SK-N-SH (cell line): Measurements from ENCODE around the gene IRGC.

ENCODE experiments used
- EP300 ChIP-seq, 2 experiments: IDR thresholded peaks; 2 replicates each; pipeline versions ENCODE4 v1.4.0 to v1.6.1; 2012; ENCODE audit warnings: borderline replicate concordance in 1 of 2, low read depth in 1 of 2, low read length in 1 of 2
- GABPA ChIP-seq: IDR thresholded peaks from 2 replicates; pipeline ENCODE4 v1.4.0; 2012; ENCODE audit warnings: low read depth, mild to moderate bottlenecking
- POLR2AphosphoS5 ChIP-seq: IDR thresholded peaks from 2 replicates; pipeline ENCODE4 v1.6.1; 2012; ENCODE audit warnings: low read depth, low read length
- RAD21 ChIP-seq: IDR thresholded peaks from 2 replicates; pipeline ENCODE4 v1.6.1; 2012; ENCODE audit warnings: mild to moderate bottlenecking, low read length
- TF ChIP-seq, protein P1 (sequence below): fragments of 200-600 bp; sonication (generic); IDR thresholded peaks from 2 replicates; pipeline ENCODE4 v1.6.1; 2017; ENCODE audit warnings: antibody characterized with exemption, mild to moderate bottlenecking, moderate library complexity
- TF ChIP-seq, protein P2 (sequence below): IDR thresholded peaks from 2 replicates; pipeline ENCODE4; 2012
- TF ChIP-seq, protein P3 (sequence below): IDR thresholded peaks from 2 replicates; pipeline ENCODE4 v1.4.0; 2012; ENCODE audit warnings: low read depth, borderline replicate concordance

DNA sequence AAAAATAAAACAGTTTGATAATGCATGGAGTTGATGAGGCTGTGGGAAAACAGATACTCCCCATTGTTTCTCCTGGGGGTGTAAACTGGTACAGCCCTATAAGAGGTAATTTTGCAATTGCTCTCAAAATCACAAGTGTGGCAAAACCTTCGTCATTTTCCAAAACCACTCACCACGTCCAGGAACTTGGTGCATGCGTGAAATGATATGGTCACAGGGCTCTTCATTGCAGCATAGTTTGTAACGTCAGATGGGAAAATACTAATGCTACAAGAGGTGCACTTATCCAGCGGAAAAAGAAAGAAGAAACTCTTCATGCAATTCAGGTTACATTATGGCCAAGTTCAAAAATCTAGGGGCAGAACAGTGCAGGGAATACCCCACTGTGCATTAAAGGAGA lies 34.1 kb upstream of the IRGC start:
- TF ChIP-seq, protein P1, sequence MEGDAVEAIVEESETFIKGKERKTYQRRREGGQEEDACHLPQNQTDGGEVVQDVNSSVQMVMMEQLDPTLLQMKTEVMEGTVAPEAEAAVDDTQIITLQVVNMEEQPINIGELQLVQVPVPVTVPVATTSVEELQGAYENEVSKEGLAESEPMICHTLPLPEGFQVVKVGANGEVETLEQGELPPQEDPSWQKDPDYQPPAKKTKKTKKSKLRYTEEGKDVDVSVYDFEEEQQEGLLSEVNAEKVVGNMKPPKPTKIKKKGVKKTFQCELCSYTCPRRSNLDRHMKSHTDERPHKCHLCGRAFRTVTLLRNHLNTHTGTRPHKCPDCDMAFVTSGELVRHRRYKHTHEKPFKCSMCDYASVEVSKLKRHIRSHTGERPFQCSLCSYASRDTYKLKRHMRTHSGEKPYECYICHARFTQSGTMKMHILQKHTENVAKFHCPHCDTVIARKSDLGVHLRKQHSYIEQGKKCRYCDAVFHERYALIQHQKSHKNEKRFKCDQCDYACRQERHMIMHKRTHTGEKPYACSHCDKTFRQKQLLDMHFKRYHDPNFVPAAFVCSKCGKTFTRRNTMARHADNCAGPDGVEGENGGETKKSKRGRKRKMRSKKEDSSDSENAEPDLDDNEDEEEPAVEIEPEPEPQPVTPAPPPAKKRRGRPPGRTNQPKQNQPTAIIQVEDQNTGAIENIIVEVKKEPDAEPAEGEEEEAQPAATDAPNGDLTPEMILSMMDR, result no peak
- no peak for TF ChIP-seq EP300 (IDR thresholded peaks at IDR 0.05; ENCODE audit: borderline replicate concordance in 1 of 2, low read depth in 1 of 2, low read length in 1 of 2)
- TF ChIP-seq, protein P2, sequence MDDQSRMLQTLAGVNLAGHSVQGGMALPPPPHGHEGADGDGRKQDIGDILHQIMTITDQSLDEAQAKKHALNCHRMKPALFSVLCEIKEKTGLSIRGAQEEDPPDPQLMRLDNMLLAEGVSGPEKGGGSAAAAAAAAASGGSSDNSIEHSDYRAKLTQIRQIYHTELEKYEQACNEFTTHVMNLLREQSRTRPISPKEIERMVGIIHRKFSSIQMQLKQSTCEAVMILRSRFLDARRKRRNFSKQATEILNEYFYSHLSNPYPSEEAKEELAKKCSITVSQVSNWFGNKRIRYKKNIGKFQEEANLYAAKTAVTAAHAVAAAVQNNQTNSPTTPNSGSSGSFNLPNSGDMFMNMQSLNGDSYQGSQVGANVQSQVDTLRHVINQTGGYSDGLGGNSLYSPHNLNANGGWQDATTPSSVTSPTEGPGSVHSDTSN, result no peak
- TF ChIP-seq POLR2AphosphoS5, result no peak
- TF ChIP-seq, protein P3, sequence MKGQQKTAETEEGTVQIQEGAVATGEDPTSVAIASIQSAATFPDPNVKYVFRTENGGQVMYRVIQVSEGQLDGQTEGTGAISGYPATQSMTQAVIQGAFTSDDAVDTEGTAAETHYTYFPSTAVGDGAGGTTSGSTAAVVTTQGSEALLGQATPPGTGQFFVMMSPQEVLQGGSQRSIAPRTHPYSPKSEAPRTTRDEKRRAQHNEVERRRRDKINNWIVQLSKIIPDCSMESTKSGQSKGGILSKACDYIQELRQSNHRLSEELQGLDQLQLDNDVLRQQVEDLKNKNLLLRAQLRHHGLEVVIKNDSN, result no peak
- TF ChIP-seq RAD21, result no peak
- no peak for TF ChIP-seq GABPA
